ENCODE measurements around the gene PHLPP1.

PHLPP1 gene

GRCh38 chr18:62847081-62847480 is 131.7 kb downstream of the PHLPP1 start:
- no peak for DNase-seq
- no peak for ATAC-seq

- ATAC-seq (no peak), DNase-seq (no peak)
Observed at GRCh38 chr18:62848946-62849345, 133.6 kb downstream of the PHLPP1 start.

DNA sequence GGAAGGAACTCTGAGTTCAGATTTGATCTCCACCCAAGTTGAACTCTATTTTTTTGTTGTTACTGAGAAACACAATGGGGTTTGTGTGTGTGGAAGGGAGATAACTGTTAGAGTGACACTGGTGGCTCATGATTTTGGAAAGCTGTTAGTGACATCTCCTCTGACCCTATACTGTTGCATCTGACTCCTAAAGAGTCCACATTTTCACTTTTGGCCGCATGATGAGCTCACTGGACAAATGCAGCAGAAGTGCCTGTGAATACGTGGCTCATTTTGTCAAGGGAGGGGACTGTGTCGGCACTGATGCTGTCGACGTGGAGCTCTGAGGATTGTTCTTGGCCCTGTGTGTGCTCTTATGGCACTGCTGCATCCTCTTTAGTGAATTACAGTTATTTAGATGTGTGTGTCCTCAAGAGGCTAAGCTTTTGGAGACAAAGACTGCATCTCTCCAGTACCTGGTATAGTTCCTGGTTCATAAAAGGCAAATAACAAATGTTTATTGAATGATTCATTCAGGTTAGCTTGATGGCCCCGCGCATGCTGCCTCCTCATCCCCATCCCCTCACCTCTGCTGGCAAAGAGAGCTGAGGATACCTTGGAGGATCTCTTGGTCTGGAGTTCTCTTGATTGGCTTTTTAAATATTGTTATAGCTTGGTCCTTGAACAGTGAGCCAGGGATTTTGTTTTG is 135.4 kb downstream of the PHLPP1 start:
- no peak for DNase-seq
- ATAC-seq = no peak

DNA sequence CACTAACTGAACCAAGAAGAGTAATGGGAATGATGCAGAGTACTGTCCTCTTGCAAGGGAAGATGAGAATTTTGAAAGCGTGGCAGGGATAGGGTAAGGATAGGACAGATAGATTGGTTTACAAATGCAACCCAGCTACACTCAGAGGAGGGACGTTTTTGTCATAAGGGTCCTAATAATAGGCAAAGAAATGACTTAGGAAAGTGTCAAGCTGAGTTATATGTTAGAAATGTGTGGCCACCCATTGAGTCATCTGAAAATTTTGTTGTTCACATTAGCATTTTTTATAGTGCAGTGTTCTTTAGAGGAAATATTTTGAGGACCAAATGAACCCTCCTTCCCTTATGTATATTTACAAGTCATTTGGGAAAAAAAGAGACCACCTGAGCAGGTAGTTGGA is 137.5 kb downstream of the PHLPP1 start:
- DNase-seq (no peak), ATAC-seq (no peak)

GRCh38 chr18:62856294-62856693 is 141.0 kb downstream of the PHLPP1 start:
- ATAC-seq (no peak), DNase-seq (no peak)

DNA sequence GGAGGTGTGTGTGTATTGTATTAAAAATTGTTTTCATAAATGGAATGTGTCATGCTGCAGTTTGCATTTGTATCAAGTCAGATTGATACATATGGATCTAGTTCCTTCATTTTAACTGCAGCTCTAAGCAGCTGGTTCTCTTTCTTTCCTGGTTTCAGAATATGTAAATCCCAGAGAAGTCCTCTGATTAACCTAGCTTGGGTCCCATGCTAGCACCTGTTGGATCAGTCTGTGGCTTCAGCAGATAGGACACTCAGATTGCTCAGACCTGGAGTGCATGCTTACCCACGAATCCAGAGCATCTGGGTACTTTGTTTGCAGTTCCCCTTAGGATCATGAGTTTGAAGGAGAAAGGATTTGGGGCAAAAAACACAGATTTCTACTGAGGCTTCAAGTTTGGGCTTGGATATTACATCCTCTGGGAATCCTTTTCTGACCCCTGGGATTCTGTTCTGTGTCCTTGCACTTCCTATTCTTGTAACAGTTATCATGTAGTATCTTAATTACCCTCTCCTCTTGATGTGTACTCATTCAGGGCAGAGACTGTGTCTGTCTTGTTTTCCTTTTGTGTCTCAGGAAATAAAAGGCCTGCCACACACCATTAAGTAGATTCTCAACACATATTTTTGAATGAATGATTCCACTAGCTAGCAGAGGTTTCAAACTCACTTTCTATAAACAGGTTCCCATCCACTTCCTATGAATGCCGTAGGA is 142.1 kb downstream of the PHLPP1 start:
- ATAC-seq = no peak
- DNase-seq = no peak

GRCh38 chr18:62860062-62860461 is 144.7 kb downstream of the PHLPP1 start:
- no peak for DNase-seq
- ATAC-seq = no peak

GRCh38 chr18:62862466-62862865 is 147.1 kb downstream of the PHLPP1 start:
- ATAC-seq = no peak
- DNase-seq = no peak

GRCh38 chr18:62863579-62864001 is 148.2 kb downstream of the PHLPP1 start:
- no peak for ATAC-seq
- DNase-seq = no peak

GRCh38 chr18:62865498-62865897 is 150.2 kb downstream of the PHLPP1 start:
- no peak for ATAC-seq
- DNase-seq = no peak

- DNase-seq = no peak
- ATAC-seq = no peak
Observed at GRCh38 chr18:62867534-62867933, 152.2 kb downstream of the PHLPP1 start.

- DNase-seq (no peak), ATAC-seq (no peak)
Observed at GRCh38 chr18:62868645-62869044, 153.3 kb downstream of the PHLPP1 start.

GRCh38 chr18:62870643-62871042 is 155.3 kb downstream of the PHLPP1 start:
- DNase-seq (no peak), ATAC-seq (no peak)

DNA sequence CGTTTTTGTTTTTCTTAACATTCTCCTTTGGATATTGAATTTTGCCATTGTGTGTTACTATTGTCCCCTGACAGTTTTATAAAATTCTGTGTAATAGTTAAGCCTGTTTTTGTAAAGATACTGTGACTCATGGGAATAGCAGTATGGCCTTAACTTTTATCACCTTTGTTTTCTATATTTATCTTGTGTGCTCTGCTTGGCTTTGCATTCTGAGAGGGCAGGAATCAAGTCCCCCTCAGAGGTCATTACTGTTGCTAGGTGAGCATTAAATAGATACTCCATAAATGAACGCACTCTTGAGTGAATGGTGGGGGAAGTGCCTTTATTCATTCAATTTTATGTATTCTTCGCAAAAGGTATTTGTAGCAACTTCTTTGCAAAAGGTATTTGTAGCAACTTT is 160.0 kb downstream of the PHLPP1 start:
- no peak for ATAC-seq
- DNase-seq = no peak

DNA sequence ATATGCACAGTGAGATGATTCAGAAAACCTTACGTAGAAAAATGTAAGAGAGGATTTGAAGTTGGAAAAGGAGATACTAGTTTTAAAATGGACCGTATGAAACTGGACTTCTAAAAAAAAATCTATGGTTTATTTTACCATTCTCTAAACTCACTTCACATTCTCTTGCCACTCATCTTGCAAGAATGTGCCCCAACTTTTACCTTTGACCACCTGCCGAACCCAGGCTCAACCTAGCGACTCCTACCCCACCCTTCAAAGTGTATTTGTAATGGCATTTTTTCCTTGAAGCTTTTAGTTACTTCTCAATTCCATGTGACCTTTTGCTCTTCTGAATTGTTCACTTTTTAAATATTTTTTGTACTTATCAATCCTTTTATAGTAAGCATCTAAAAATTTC is 160.8 kb downstream of the PHLPP1 start:
- ATAC-seq (no peak), DNase-seq (no peak)

DNA sequence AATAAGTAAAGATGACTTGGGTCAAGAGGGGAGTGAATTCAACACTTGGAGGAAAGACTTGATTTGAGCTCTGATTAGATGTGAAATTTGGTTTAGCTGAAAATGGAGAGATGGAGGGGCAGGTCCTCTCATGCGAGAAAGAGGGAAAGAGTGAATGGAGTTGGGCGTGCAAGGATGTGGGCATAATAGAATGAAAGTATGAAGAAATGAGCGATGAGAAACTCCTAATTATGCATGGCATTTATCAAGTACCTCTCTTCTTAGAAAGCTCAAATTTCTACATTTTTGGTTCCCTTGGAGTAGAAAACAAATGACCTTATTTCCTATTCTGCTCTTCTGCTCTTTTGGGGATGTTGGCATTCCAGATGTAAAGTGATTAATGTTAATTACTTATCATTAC is 161.5 kb downstream of the PHLPP1 start:
- ATAC-seq = no peak

GRCh38 chr18:62877411-62878221 is 162.3 kb downstream of the PHLPP1 start:
- DNase-seq (no peak), ATAC-seq (no peak)

More for the DNA sequence above, 161.5 kb downstream of the PHLPP1 start:
- no peak for DNase-seq

DNA sequence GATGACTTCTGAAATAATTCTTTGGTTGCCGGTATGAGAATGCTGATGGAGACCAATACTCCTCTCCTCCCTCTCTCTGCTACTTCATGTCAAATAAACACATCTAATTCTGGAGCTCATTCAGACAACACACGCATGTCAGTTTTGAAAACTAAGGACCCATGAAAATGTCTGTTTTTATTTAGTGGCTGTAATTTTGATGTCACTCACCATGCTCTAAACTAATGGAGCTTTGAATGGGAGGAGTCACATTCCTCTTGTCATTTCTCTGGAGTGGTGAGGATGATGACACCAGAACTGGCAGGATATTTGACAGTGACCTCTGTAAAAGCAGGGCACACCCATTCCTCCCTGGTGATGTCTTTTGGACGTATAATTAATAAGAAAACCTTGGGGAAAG is 163.0 kb downstream of the PHLPP1 start:
- no peak for DNase-seq
- ATAC-seq = no peak

GRCh38 chr18:62880034-62880433 is 164.7 kb downstream of the PHLPP1 start:
- no peak for DNase-seq
- ATAC-seq = no peak

GRCh38 chr18:62880673-62881364 is 165.5 kb downstream of the PHLPP1 start:
- DNase-seq (no peak), ATAC-seq (no peak)

DNA sequence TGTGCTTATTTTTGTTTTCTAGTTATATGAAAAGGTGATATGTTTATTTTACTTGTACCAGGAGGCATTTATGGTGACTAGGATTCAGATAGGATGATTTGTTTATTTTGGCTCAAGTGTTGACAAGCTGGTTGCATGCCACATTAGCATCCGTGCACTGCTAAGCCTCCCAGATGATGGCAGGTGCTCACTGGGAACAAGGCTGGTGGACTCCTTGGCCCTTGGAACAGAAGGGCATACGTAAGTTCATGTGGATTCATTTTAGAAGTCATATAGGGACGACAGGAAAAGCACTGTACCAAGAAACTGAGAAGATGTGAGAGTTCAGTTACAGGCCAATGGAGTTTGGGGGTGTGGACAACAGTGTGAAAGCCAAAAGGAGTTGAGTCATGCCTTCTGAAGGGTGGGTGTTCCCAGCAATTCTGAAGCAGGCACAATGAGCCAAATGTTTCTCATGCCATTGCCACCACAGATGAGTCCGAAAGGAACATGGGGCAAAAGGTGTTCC is 166.2 kb downstream of the PHLPP1 start:
- peak; percentile 69 for ATAC-seq
- DNase-seq = no peak
